Thyroid gland (tissue), 4 donors: ENCODE measurements around the gene TAF6.

Experiments used
- CTCF ChIP-seq, 6 experiments: fragments of 200-600 bp in 3 of 6; fragments of 450-650 bp in 3 of 6; sonication (generic) in 3 of 6; IDR thresholded peaks; one replicate each; pipeline ENCODE4 v1.5.1; 2016 to 2019; ENCODE audit warnings: antibody characterized with exemption in 6 of 6, mild to moderate bottlenecking in 2 of 6, inconsistent platforms in 1 of 6, moderate library complexity in 1 of 6
- POLR2A ChIP-seq, 2 donors: fragments of 450-650 bp; IDR thresholded peaks; one replicate each; pipeline ENCODE4 v1.6.1; 2017; ENCODE audit warnings: antibody characterized with exemption in 2 of 2, mild to moderate bottlenecking in 2 of 2, moderate library complexity in 1 of 2

GRCh38 chr7:100119970-100120732 lies 993 bp upstream of the TAF6 start:
- TF ChIP-seq CTCF (IDR thresholded peaks at IDR 0.05) = no peak
- TF ChIP-seq POLR2A (IDR thresholded peaks at IDR 0.05) = no peak
